ENCODE results near the gene GIMAP5. TPM values are rescaled to one million over a fixed set of nuclear protein-coding genes. Genes with fewer than 3 reads are reported as not detected.
A peak's percentile ranks its signal among the peaks of the same experiment; 100 is the strongest.

GIMAP5 gene
- total RNA-seq, 4 donors from 2014 or later, result 2.6 to 15.7 (median 11.2) TPM

DNA sequence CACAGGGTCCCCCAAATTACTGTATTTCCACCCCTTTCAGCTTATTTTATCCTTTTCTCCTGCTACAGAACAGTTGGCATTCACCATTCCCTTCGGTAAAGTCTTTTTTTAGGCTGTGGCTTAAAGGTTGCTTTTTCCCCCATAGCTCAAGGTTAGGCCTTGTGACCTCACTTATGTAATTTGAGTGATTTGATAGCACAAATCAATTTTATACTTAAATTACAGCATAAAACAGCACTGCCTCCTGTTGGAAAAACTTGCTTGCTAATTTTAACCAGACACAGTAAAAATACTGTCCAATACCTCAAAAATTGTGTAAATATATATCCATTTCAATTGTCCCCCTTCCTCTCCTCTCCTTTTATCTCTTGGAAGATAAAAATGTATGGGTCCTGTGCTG lies 13.8 kb upstream of the GIMAP5 start:
- H3K36me3 ChIP-seq, result no peaks in the 10 kb centered on the region
- in situ Hi-C loops (cut with MboI; ENCODE audit: low pct_ligation_motif_present in 1 of 4, low pct_unique_long_range_greater_than_20kb in 1 of 4, low sequenced_read_pairs in 3 of 4), result no loop called here
- no peaks in the 10 kb centered on the region for H3K27me3 ChIP-seq
- no peak for DNase-seq
- intact Hi-C loops (cut with DNase I; ENCODE audit: low total_unique reads), result no loop called here
- no peak overlapping the region for H3K4me3 ChIP-seq
- H3K27ac ChIP-seq, result no peak overlapping the region
- TF ChIP-seq POLR2A (IDR thresholded peaks at IDR 0.05) (no peak), POLR2AphosphoS5 (IDR thresholded peaks at IDR 0.05) (no peak), EP300 (IDR thresholded peaks at IDR 0.05; ENCODE audit: low read depth) (no peak)
- TF ChIP-seq, protein P1, sequence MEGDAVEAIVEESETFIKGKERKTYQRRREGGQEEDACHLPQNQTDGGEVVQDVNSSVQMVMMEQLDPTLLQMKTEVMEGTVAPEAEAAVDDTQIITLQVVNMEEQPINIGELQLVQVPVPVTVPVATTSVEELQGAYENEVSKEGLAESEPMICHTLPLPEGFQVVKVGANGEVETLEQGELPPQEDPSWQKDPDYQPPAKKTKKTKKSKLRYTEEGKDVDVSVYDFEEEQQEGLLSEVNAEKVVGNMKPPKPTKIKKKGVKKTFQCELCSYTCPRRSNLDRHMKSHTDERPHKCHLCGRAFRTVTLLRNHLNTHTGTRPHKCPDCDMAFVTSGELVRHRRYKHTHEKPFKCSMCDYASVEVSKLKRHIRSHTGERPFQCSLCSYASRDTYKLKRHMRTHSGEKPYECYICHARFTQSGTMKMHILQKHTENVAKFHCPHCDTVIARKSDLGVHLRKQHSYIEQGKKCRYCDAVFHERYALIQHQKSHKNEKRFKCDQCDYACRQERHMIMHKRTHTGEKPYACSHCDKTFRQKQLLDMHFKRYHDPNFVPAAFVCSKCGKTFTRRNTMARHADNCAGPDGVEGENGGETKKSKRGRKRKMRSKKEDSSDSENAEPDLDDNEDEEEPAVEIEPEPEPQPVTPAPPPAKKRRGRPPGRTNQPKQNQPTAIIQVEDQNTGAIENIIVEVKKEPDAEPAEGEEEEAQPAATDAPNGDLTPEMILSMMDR (IDR thresholded peaks at IDR 0.05), result no peak
- 88 to 91% methylated on average over 1 of the region's 1 CpG for WGBS, 2 donors (ENCODE audit: low coverage in 1 of 2)
- peaks cover 4 to 6% of the 10 kb centered on the region in 2 donors for H3K9me3 ChIP-seq
- H3K4me1 ChIP-seq, result no peaks in the 10 kb centered on the region

DNA sequence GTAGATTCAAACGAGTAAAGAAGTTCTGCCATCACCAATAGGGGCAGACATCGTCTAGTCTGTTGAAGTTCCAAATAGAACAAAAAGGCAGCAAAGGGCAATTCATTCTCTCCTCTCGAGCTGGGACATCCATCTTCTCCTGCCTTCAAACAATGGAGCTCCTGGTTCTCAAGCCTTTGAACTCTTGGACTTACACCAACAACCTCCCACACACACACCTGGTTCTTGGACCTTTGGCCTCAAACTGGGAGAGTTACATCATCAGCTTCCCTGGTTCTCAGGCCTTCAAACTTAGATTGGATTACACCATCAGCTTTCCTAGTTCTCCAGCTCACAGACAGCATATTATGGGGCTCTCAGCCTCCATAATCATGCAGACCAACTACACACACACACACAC lies 9.8 kb upstream of the GIMAP5 start:
- in situ Hi-C loops (cut with MboI; ENCODE audit: low pct_ligation_motif_present in 1 of 4, low pct_unique_long_range_greater_than_20kb in 1 of 4, low sequenced_read_pairs in 3 of 4) (loop anchor here in 1 of 4 donors (25.0 kb wide), 1 partner anchor 265 kb away; the partner anchor contains the start of gene GIMAP8), intact Hi-C loops (cut with DNase I; ENCODE audit: low total_unique reads) (no loop called here)
- H3K27ac ChIP-seq, result no peak overlapping the region
- H3K4me3 ChIP-seq, result no peak overlapping the region
- H3K9me3 ChIP-seq, result peaks cover 6 to 9% of the 10 kb centered on the region in 2 donors
- no peaks in the 10 kb centered on the region for H3K27me3 ChIP-seq
- H3K36me3 ChIP-seq, result no peaks in the 10 kb centered on the region
- WGBS, 2 donors (ENCODE audit: low coverage in 1 of 2), result 48 to 52% methylated on average over 2 to 3 of the region's 3 CpGs
- TF ChIP-seq POLR2AphosphoS5 (IDR thresholded peaks at IDR 0.05) (peak in 1 of 3 donors; percentile 28), EP300 (IDR thresholded peaks at IDR 0.05; ENCODE audit: low read depth) (no peak)
- no peaks in the 10 kb centered on the region for H3K4me1 ChIP-seq
- peak; percentile 46 for DNase-seq

DNA sequence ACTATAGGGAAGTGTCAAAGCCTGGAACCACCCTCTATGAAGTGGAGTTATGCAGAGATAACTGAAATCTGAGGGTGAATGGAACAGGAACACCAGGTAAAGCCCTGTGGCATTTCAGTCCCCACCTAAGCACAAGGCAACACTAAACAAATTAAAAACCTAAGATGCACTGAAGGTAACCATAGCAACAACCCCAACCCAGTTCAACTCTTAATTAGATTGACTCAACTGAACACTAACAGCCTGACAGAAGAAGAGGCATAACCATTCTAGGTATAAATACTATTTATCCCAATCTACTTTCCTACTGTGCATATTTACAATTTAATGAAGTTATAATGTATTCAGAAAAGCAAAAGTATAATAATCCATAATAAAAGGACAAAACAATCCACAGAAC lies 9.2 kb upstream of the GIMAP5 start:
- no peak overlapping the region for H3K27ac ChIP-seq
- in situ Hi-C loops (cut with MboI; ENCODE audit: low pct_ligation_motif_present in 1 of 4, low pct_unique_long_range_greater_than_20kb in 1 of 4, low sequenced_read_pairs in 3 of 4), result loop anchor here in 1 of 4 donors (25.0 kb wide), 1 partner anchor 266 kb away; the partner anchor contains the start of gene GIMAP8

DNA sequence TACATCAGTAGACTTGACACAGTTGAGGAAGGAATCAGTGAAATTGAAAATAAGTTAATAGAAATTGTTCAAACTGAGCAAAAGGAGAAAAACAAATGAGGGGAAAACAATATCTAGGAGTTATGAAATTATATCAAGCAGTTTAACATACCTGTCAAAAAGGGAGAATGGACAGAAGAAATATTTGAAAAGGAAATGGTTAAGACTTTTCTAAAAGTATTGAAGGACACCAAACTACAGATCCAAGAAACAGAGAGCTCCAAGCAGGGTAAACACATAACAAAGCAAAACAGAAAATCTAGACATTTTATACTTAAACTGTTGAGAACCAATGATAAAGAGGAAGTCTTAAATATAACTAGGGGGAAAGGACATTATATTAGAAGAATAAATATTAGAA lies 8.6 kb upstream of the GIMAP5 start:
- intact Hi-C loops (cut with DNase I; ENCODE audit: low total_unique reads) (no loop called here), in situ Hi-C loops (cut with MboI; ENCODE audit: low pct_ligation_motif_present in 1 of 4, low pct_unique_long_range_greater_than_20kb in 1 of 4, low sequenced_read_pairs in 3 of 4) (loop anchor here in 1 of 4 donors (25.0 kb wide), 1 partner anchor 266 kb away; the partner anchor contains the start of gene GIMAP8)
- peaks cover 6 to 9% of the 10 kb centered on the region in 2 donors for H3K9me3 ChIP-seq
- no peaks in the 10 kb centered on the region for H3K4me1 ChIP-seq
- no peaks in the 10 kb centered on the region for H3K27me3 ChIP-seq
- no peaks in the 10 kb centered on the region for H3K36me3 ChIP-seq
- no peak for TF ChIP-seq POLR2A (IDR thresholded peaks at IDR 0.05)
- TF ChIP-seq EP300 (IDR thresholded peaks at IDR 0.05; ENCODE audit: low read depth), result no peak
- TF ChIP-seq, protein P1 (IDR thresholded peaks at IDR 0.05), result no peak
- no peak for TF ChIP-seq POLR2AphosphoS5 (IDR thresholded peaks at IDR 0.05)
- no peak for DNase-seq
- no peak overlapping the region for H3K4me3 ChIP-seq
- no peak overlapping the region for H3K27ac ChIP-seq

More for the DNA sequence above, 9.2 kb upstream of the GIMAP5 start:
- no peaks in the 10 kb centered on the region for H3K27me3 ChIP-seq
- no peaks in the 10 kb centered on the region for H3K4me1 ChIP-seq
- H3K4me3 ChIP-seq, result no peak overlapping the region
- no peak for TF ChIP-seq POLR2A (IDR thresholded peaks at IDR 0.05)
- TF ChIP-seq, protein P1 (IDR thresholded peaks at IDR 0.05), result no peak
- no peak for TF ChIP-seq POLR2AphosphoS5 (IDR thresholded peaks at IDR 0.05)
- TF ChIP-seq EP300 (IDR thresholded peaks at IDR 0.05; ENCODE audit: low read depth), result no peak
- DNase-seq, result no peak
- peaks cover 6 to 9% of the 10 kb centered on the region in 2 donors for H3K9me3 ChIP-seq
- H3K36me3 ChIP-seq, result no peaks in the 10 kb centered on the region
- intact Hi-C loops (cut with DNase I; ENCODE audit: low total_unique reads), result no loop called here

DNA sequence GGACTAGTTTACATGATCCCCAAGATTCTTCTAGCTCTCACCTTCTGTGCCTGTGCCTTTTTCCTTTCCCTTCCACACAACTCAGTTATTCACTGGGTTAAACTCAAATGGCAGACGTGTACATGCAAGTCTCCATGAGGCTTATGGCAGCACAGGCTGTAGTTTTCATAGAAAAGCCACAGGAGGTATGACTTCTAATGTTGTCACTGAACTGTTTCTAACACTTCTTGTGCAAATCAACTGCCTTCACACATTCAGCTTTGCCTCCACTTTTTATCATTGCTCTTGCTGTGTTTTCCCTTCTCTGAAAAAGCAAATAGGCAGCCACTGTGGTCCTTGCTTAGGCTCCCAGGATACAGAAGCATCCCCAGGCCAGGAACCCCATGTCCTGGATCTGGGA lies 5.3 kb upstream of the GIMAP5 start:
- TF ChIP-seq POLR2AphosphoS5 (IDR thresholded peaks at IDR 0.05), result no peak
- TF ChIP-seq, protein P1 (IDR thresholded peaks at IDR 0.05), result no peak
- H3K4me3 ChIP-seq, result no peak overlapping the region
- H3K4me1 ChIP-seq, result peaks cover 0 to 3% (median 0%) of the 10 kb centered on the region in 4 donors
- H3K9me3 ChIP-seq, result peaks cover 6 to 9% of the 10 kb centered on the region in 2 donors
- H3K27me3 ChIP-seq, result no peaks in the 10 kb centered on the region
- in situ Hi-C loops (cut with MboI; ENCODE audit: low pct_ligation_motif_present in 1 of 4, low pct_unique_long_range_greater_than_20kb in 1 of 4, low sequenced_read_pairs in 3 of 4) (loop anchor here in 1 of 4 donors (25.0 kb wide), 1 partner anchor 270 kb away; the partner anchor contains the start of gene GIMAP8), intact Hi-C loops (cut with DNase I; ENCODE audit: low total_unique reads) (no loop called here)
- no peaks in the 10 kb centered on the region for H3K36me3 ChIP-seq
- WGBS, 2 donors (ENCODE audit: low coverage in 1 of 2), result 50 to 87% methylated on average over 1 of the region's 1 CpG
- no peak overlapping the region for H3K27ac ChIP-seq
- DNase-seq, result no peak
